HG02610 (cell line): ENCODE data around the gene EIF3A.
A peak's percentile ranks its signal among the peaks of the same experiment; 100 is the strongest.
"Not testable (repeated sequence)": the region's sequence is repeated elsewhere in the genome, so short reads cannot be mapped to it uniquely, and the experiment has no call there.

Experiments
- ATAC-seq: cut with Tn5 transposase; IDR thresholded peaks from one replicate; pipeline ENCODE4 v1.9.1; 2021; ENCODE audit warnings: mild to moderate bottlenecking, moderate library complexity; ENCODE audit not compliant: unreplicated experiment

Gene EIF3A

GRCh38 chr10:119103241-119103902 is 22.8 kb upstream of the EIF3A start:
- no peak for ATAC-seq

GRCh38 chr10:119101366-119102098 is 20.9 kb upstream of the EIF3A start:
- no peak for ATAC-seq

DNA sequence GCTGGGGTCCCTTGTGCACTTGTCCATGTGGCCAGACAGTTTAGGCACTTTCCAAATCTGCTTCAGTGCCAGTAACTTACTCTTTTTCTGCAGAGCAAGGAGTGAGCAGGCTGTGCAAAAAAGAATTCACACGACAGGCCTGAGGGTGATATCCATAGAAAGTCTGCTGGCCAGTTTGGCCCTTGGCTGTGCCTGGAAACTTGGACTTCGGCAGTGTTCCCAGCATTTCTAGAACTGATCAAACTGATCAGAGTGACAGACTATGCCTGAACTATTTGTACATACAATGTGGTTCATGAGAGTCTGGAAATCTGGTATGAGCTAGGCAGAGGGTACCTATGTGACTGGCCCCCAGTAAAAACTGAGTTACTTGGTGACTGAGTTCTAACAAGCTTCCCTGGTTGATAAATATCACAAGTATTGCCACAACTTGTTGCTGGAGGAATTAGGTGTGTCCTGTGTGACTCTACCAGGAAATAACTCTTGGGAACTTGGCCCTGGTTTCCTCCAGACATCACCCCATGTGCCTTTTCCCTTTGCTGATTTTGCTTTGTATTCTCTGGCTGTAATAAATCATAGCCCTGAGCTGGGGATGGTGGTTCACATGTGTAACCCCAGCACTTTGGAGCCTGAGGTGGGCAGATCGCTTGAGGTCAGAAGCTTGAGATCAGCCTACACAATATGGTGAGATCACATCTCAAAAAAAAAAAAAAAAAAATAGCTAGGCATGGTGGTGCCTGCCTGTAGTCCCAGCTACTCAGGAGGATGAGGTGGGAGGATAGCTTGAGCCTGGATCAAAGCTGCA is 20.0 kb upstream of the EIF3A start:
- no peak for ATAC-seq

- no peak for ATAC-seq
These were observed 18.0 kb upstream of the EIF3A start for GRCh38 chr10:119098576-119098975.

DNA sequence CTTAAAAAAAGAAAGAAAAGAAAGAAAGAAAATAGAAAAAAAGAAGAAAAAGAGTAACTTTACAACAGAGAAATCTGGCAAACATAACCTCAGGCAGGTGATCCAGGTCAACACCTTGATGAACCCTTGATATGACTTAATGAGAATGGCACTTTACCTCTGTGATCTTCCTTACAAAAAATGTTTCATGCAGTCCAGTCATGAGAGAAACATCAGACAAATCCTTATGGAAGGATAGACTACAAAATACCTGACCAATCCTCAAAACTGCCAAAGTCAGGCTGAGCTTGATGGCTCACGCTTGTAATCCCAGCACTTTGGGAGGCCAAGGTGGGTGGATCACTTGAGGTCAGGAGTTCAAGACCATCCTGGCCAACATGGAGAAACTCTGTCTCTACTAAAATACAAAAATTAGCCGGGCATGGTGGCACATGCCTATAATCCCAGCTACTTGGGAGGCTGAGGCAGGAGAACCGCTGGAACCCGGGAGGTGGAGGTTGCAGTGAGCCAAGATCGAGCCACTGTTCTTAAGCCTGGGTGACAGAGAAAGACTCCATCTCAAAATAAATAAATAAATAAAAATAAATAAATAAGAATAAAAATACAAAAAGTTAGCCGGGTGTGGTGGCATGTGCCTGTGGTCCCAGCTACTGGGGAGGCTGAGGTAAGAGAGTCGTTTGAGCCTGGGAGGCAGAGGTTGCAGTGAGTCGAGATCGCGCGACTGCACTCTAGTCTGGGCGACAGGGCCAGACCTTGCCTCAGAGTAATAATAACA is 16.2 kb upstream of the EIF3A start:
- ATAC-seq, result not testable (repeated sequence)

DNA sequence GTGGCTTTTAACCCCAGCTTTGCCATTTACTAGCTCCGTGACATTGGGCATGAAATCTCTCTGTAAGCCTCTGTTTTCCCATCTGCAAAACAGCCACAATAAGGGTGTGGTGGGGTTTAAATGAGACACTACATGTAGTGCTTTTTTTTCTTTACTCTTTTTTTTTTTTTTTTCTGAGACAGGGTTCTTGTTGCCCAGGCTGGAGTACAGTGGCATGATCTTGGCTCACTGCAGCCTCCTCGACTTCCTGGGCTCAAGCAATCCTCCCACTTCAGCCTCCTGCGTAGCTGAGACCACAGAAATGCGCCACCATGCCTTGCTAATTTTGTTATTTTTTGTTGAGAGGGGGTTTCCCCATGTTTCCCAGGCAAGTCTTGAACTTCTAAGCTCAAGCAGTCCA is 15.0 kb upstream of the EIF3A start:
- no peak for ATAC-seq

- ATAC-seq, result no peak
These were observed 10.4 kb upstream of the EIF3A start for GRCh38 chr10:119090968-119091367.

DNA sequence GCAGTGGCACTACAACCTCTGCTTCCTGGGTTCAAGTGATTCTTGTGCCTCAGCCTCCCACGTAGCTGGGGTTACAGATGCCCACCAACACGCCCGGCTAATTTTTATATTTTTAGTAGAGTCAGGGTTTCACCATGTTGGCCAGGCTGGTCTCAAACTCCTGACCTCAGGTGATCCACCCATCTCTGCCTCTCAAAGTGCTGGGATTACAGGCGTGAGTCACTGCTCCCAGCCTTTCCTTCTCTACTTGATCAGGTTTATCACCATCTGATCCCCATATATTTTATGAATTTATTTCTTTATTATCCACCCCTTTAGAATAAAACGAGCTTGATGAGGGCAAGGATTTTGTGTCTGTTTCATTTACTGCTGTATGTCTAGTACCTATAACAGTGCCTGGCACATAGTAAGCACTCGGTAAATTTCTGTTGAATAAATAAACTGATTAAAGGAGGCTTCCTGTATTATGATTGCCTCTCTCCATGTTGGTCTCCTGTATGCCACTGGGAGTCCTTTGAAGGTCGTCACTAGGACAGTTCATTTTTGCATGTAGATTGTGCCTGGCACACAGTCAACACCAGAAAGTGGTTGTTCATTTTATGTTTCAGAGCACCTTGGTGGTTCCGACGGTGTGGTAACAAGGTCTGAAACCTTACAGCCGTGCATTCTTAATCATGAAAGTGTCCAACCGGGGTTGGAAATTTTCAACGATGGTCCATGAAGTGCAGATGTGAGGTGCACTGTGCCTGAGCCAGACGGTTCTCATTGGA is 9.6 kb upstream of the EIF3A start:
- no peak for ATAC-seq

- no peak for ATAC-seq
These were observed 6.8 kb upstream of the EIF3A start for GRCh38 chr10:119087271-119087882.

DNA sequence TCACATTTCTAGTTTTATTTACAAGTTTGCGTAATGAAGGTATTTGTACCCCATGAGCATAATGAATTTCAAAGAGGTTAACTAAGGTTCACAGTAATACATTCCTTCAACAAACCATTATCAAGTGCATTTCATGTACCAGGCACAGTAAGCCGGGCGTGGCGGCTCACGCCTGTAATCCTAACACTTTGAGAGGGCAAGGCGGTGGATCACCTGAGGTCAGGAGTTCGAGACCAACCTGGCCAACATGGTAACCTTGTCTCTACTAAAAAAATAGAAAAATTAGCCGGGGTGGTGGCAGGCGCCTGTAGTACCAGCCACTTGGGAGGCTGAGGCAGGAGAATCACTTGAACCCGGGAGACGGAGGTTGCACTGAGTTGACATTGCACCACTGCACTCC is 4.3 kb upstream of the EIF3A start:
- ATAC-seq, result no peak

DNA sequence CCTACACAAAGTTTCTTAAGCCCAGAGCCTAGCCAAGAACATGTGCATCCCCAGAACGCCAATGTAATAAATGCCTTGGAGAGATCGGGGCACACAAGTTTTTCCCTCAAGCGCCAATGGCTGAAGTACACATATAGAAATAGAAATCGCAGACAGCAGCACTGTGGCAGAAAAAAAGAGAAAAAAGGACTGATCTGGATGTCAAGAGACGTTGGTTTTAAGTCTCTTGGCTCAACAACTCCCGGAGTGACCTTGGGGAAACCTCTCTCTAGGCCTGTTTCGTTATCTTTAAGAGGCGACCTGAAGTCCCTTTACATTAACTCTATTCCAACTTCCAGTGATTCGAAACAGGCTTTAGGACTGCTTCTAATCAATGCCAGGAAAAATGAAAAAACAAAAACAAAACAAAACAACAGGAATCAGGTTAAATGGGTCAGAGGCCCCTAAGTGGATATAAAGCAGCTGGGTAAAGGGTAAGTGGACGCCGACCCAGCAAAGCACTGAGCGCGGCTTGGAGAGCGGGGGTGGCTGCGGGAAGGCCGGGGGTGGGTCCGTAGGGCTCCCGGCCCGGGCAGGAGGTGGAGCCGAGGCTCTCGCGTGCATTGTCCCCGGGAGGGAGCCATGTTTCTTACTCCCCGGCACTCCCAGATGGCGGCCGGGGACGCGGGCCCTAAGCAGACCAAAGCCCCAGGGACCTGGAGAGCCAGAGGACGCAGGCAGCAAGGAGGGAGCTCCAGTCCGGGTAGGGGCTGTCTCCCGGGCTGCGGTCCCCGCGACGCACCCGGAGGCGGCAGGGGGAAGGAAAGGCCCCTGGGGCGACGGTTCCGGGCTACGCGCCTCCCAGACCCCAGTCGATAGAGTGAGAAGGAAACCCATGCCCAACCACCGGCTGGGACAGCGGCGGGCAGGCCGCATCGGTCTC is 757 bp downstream of the EIF3A start:
- peak; percentile 63 for ATAC-seq

GRCh38 chr10:119078422-119079179 is 2.0 kb downstream of the EIF3A start:
- ATAC-seq, result no peak

DNA sequence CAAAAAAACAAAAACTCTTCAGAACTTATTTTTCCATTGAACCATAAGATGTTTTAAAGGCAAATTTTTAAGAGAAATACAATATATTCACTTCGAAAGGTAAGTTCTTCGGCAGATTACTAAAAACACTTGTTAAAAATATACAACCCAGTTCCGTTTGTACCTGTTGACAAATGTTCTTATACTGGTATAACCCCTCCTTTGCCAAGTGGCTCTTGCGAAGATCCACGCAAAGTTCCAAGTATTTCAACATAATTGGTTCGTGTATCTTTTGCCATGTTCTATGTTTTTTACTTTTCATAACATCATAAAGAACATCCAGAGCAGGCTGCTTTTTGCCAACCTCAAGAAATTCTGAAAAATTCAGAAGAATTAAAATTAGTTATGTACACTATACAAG is 7.0 kb downstream of the EIF3A start:
- ATAC-seq, result no peak

DNA sequence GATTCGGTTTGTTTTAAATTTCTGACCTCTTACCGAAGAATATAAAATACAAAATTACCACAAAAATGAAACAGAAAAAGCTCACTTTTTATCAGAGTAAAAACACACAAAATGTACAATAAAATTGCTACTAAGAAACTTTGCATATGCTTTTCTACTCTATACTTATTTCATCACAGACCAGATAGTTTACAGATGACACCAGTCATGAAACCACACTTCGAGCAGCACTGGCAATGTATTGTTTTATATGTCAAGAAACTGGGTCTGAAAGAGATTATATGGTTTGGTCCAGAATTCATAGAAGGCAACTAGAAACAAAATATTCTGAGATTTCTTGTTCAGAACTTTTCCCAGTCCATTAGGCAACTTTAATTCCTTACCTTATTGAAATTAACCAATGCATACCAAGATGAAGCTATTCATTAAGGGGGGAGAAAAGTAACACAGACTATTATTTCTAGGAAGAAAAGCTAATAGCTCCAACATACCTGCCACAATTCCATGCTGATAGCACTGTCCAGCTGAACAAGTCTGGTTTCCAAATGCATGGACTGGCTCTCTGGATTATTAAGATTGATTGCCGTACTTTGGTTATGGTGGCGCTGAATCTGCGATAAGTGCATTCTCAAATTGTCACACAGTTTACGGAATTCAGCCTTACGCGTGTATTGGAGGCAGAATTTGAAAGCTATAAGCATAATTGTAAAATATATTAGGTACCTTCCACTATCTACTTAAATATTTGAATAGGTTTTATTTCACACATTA is 10.0 kb downstream of the EIF3A start:
- ATAC-seq, result no peak

DNA sequence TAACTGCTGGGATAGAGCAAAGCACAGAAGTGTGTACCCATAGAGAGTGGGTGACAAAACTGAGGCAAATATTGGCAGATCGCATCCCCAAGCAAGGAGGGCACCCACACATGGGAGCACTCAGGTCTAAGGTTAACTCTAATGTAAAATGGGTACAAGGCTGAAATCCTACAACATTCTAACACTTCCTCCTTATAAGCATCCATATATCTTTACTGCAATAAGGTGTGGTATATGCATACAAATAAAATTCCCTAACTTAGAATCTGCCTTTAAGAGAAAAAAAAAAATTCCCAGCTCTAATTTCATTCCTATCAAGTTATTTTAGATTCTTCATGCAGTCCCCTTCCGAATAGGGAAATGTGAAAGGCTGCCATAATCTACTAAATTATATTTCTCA is 18.7 kb downstream of the EIF3A start:
- ATAC-seq, result no peak

- ATAC-seq, result no peak
These were observed 19.3 kb downstream of the EIF3A start for GRCh38 chr10:119061352-119061751.

DNA sequence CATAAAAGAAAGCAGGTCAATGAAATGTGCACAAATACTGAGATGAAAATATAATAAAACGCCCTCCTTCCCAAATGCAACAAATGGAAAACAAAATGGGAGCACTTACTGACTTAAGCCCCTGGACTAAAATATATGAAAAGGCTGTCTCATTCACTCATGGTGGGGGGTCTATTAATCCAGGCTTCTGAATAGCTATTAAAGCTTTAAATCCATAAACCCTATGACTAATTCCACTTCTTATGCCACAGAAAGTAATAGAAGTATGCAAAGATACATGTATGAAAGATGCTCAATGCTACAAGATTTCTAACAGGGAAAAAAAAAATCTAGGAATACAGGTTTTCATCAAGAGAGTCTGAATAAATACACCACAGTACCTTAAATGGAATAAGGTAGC is 20.5 kb downstream of the EIF3A start:
- ATAC-seq, result no peak
